Thyroid gland (tissue), 4 donors: ENCODE data around the gene ACTR8. TPM values are rescaled to one million over a fixed set of nuclear protein-coding genes. Genes with fewer than 3 reads are reported as not detected.
A peak's percentile ranks its signal among the peaks of the same experiment; 100 is the strongest.

Experiments used
- DNase-seq, 2 donors: peaks; one replicate each; pipeline ENCODE4 v3.0.0-alpha.2; 2019
- H3K27ac ChIP-seq, 3 donors: fragments of 200-600 bp; sonication (generic); 1 replicate in 2 of 3; 2 replicates in 1 of 3; pipeline ENCODE4 v1.5.1; 2016 to 2019; ENCODE audit warnings: mild to moderate bottlenecking in 1 of 3, moderate library complexity in 1 of 3
- H3K27me3 ChIP-seq: fragments of 200-600 bp; sonication (generic); one replicate; pipeline ENCODE4 v1.5.1; 2019
- H3K36me3 ChIP-seq, 2 donors: fragments of 200-600 bp; sonication (generic); one replicate each; pipeline ENCODE4 v1.5.1; 2016 to 2019
- H3K4me1 ChIP-seq, 2 donors: fragments of 200-600 bp; sonication (generic); one replicate each; pipeline ENCODE4 v1.5.1; 2017 to 2019
- H3K4me3 ChIP-seq, 3 donors: fragments of 200-600 bp; sonication (generic); replicated peaks in 1 of 3; 1 replicate in 2 of 3; 2 replicates in 1 of 3; pipeline ENCODE4 v1.5.1; 2016; ENCODE audit warnings: mild to moderate bottlenecking in 1 of 3
- H3K9me3 ChIP-seq: fragments of 200-600 bp; sonication (generic); one replicate; pipeline ENCODE4 v1.5.1; 2017
- POLR2A ChIP-seq, 2 donors: fragments of 450-650 bp; IDR thresholded peaks; one replicate each; pipeline ENCODE4 v1.6.1; 2017; ENCODE audit warnings: antibody characterized with exemption in 2 of 2, mild to moderate bottlenecking in 2 of 2, moderate library complexity in 1 of 2
- WGBS, 2 donors: methylation state at CpG; one replicate each; pipeline ENCODE4 v1.1.5; 2017; 5-methylcytosine and 5-hydroxymethylcytosine counted together
- intact Hi-C: fragments of 100-400 bp; cut with DNase I; formaldehyde crosslinking; loops from one replicate; pipeline ENCODE4 v1.15.1; 2023
- total RNA-seq, 4 donors: library from RNA; depleted of rRNA; stranded (reverse); fragments of >200 nt; gene quantifications; one replicate each; pipeline ENCODE4 v1.2.3, GENCODE V29; 2016
- TF ChIP-seq, protein P1 (sequence below), 6 experiments: fragments of 200-600 bp in 3 of 6; fragments of 450-650 bp in 3 of 6; sonication (generic) in 3 of 6; IDR thresholded peaks; one replicate each; pipeline ENCODE4 v1.5.1; 2016 to 2019; ENCODE audit warnings: antibody characterized with exemption in 6 of 6, mild to moderate bottlenecking in 2 of 6, inconsistent platforms in 1 of 6, moderate library complexity in 1 of 6

The ACTR8 gene
- total RNA-seq, 4 donors from 2014 or later = 29.0 to 31.7 (median 29.4) TPM

DNA sequence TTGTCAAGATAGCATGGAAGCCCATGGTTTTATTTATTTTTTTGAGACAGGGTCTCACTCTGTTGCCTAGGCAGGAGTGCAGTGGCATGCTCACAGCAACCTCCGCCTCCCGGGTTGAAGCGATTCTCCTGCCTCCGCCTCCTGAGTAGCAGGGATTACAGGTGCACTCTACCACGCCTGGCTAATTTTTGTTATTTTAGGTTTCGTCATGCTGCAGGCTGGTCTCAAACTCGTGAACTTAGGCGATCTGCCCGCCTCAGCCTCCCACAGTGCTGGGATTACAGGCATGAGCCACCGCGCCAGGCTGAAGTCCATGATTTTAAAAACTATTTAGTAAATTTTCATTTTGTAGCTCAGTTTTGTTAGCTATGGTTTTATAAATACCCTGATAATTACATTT lies 2.7 kb upstream of the ACTR8 start:
- Histone ChIP-seq H3K4me3 (no peak overlapping the region), H3K9me3 (no peaks in the 10 kb centered on the region), H3K27ac (no peak overlapping the region), H3K4me1 (peaks cover 16 to 21% of the 10 kb centered on the region in 2 donors), H3K36me3 (peaks cover 12 to 28% of the 10 kb centered on the region in 2 donors), H3K27me3 (no peaks in the 10 kb centered on the region)
- DNase-seq = peak in 1 of 2 donors; percentile 4
- 76% methylated on average over 11 of the region's 11 CpGs for WGBS, 2 donors
- no peak for TF ChIP-seq POLR2A (IDR thresholded peaks at IDR 0.05)
- TF ChIP-seq, protein P1, sequence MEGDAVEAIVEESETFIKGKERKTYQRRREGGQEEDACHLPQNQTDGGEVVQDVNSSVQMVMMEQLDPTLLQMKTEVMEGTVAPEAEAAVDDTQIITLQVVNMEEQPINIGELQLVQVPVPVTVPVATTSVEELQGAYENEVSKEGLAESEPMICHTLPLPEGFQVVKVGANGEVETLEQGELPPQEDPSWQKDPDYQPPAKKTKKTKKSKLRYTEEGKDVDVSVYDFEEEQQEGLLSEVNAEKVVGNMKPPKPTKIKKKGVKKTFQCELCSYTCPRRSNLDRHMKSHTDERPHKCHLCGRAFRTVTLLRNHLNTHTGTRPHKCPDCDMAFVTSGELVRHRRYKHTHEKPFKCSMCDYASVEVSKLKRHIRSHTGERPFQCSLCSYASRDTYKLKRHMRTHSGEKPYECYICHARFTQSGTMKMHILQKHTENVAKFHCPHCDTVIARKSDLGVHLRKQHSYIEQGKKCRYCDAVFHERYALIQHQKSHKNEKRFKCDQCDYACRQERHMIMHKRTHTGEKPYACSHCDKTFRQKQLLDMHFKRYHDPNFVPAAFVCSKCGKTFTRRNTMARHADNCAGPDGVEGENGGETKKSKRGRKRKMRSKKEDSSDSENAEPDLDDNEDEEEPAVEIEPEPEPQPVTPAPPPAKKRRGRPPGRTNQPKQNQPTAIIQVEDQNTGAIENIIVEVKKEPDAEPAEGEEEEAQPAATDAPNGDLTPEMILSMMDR (IDR thresholded peaks at IDR 0.05) = no peak
- intact Hi-C loops = no loop called here

DNA sequence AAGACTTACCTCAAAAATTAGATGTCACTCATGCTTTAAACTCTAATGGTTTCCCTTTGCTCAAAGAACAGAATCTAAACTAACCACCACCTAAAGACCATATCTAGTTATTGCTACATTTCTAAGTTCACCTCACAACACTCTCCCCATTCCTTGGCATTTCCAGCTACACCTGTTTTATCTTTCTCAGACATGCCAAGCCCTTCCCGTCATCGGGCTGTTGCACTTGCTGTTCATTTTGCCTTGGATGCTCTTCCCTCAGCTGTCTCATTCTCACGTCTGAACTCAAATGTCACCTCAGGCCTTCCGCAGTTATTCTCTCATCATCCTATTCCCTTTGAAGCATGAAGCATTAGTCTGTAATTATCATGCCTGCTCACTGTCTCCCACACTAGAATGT lies 1.1 kb upstream of the ACTR8 start:
- DNase-seq = no peak
- Histone ChIP-seq H3K27me3 (no peaks in the 10 kb centered on the region), H3K9me3 (no peaks in the 10 kb centered on the region), H3K27ac (no peak overlapping the region), H3K36me3 (peaks cover 17 to 40% of the 10 kb centered on the region in 2 donors), H3K4me3 (no peak overlapping the region), H3K4me1 (peaks cover 8 to 12% of the 10 kb centered on the region in 2 donors)
- WGBS, 2 donors = 93 to 96% methylated on average over 4 of the region's 4 CpGs
- intact Hi-C loops = no loop called here
- TF ChIP-seq POLR2A (IDR thresholded peaks at IDR 0.05) = no peak
- TF ChIP-seq, protein P1 (IDR thresholded peaks at IDR 0.05) = no peak

DNA sequence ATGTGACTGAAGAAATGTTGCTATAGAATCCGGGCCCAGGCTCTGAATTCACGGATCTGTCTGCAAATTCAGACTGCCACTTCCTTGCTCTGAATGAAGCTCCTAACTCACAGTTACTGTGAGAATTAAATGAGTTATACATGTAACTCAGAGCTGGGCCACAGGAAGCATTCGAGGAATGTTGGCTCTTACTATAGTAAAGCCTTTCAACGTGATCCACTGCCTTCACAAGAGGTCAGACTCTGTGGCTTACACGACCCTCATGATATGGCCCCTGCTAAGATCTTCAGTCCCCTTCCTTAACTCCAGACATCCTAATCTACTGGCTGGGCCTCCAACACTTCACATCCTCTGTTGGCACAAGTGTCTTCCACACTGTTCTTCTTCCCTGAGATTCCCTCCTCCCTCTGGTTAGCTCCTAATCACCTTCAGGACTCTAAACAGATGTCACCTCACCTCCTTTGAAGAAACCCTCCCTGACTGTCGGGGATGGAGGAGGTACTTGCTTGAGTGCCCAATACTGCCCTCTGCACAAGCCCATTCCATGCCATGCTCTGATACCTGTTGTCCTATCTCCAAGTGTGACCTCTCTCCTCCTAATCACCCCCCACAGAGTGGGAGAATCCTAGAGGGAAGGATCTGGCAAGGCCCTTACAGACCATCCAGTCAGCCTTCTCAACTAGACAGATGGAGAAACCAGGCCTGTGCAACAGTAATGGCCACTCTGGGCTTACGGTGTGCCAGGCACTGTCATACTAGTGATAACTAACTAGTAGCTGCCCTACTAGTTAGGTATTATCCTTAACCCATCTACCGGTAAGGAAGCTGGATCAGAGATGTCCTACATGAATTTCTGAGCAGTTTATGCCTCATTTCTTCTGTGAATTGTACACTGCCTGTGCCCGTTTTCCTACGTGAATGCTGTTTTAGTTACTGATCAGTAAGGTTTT lies 1.3 kb downstream of the ACTR8 start:
- no peak for DNase-seq
- Histone ChIP-seq H3K9me3 (no peaks in the 10 kb centered on the region), H3K4me3 (peak overlapping the region in 2 of 3 donors; percentile 57 to 68), H3K27ac (peak overlapping the region in 1 of 3 donors; percentile 81), H3K4me1 (peaks cover 8 to 12% of the 10 kb centered on the region in 2 donors), H3K27me3 (no peaks in the 10 kb centered on the region), H3K36me3 (peaks cover 30 to 59% of the 10 kb centered on the region in 2 donors)
- TF ChIP-seq POLR2A (IDR thresholded peaks at IDR 0.05) = no peak
- TF ChIP-seq, protein P1 (IDR thresholded peaks at IDR 0.05) = no peak
- intact Hi-C loops = no loop called here
- 48 to 51% methylated on average over 10 of the region's 10 CpGs for WGBS, 2 donors

DNA sequence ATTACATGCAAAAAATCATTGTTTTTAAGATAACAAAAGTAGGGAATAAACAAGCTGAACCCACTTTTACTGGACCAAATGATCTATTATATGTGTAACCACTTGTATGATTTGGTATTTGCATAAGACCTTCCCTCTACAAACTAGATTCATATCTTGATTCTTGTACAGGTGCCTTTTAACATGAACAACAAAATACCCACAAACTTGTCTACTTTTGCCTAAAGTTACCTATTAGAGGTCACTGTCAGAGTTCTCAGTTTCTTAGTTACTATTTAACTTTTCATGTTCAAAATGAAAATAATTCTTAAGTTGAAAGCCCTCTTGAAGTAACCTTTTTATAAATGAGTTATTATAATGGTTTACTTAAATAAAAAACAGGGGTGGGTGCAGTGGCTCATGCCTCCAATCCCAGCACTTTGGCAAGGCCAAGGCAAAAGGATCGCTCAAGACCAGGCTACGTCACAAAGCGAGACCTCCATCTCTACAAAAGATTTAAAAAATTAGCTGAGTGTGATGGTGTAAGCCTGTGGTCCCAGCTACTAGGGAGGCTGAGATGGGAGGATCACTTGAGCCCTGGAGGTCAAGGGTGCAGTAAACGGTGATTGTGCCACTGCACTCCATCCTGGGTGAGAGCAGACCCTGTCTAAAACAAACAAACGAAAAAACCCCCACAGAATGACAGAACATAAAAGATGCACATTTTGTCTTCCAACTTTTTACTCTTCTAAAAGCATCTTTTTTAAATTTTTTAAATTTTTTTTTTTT lies 16.0 kb downstream of the ACTR8 start:
- Histone ChIP-seq H3K9me3 (no peaks in the 10 kb centered on the region), H3K4me3 (no peak overlapping the region), H3K27me3 (no peaks in the 10 kb centered on the region), H3K4me1 (no peaks in the 10 kb centered on the region), H3K36me3 (peaks cover 41 to 53% of the 10 kb centered on the region in 2 donors), H3K27ac (no peak overlapping the region)
- WGBS, 2 donors = 94 to 95% methylated on average over 5 of the region's 5 CpGs
- DNase-seq = no peak
- TF ChIP-seq, protein P1 (IDR thresholded peaks at IDR 0.05) = no peak
- TF ChIP-seq POLR2A (IDR thresholded peaks at IDR 0.05) = no peak
- intact Hi-C loops = no loop called here
